GM18517 (cell line): Measurements from ENCODE around the gene NAT14.

Experiments used
- ATAC-seq: cut with Tn5 transposase; IDR thresholded peaks from one replicate; pipeline ENCODE4 v1.9.1; 2021; ENCODE audit warnings: mild to moderate bottlenecking, moderate library complexity; ENCODE audit not compliant: unreplicated experiment

Gene NAT14

GRCh38 chr19:55452749-55453346 lies 32.1 kb upstream of the NAT14 start:
- ATAC-seq = no peak

- no peak for ATAC-seq
Observed at GRCh38 chr19:55453511-55454260, 31.3 kb upstream of the NAT14 start.

- no peak for ATAC-seq
Observed at GRCh38 chr19:55454787-55455243, 30.2 kb upstream of the NAT14 start.

- no peak for ATAC-seq
Observed at GRCh38 chr19:55455576-55456235, 29.3 kb upstream of the NAT14 start.

DNA sequence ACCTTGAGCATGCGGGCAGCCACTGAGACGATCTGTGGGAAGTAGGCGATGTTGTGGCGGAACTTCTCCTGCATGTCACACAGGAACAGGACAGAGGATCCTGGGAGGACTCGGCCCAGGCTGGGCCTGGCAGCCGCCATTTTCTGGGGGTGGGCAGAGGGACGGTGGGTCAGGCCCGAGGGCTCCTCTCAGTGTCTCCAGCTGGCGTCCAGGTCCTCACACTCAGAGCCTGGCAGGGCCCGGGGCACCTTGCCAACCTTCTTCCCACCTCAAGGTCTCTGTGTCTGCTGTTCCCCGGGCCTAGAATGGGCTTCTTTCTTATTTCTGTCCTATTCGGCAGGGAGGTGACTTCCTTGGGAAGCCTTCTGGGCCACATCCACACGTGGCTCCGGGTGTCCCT lies 28.6 kb upstream of the NAT14 start:
- no peak for ATAC-seq

DNA sequence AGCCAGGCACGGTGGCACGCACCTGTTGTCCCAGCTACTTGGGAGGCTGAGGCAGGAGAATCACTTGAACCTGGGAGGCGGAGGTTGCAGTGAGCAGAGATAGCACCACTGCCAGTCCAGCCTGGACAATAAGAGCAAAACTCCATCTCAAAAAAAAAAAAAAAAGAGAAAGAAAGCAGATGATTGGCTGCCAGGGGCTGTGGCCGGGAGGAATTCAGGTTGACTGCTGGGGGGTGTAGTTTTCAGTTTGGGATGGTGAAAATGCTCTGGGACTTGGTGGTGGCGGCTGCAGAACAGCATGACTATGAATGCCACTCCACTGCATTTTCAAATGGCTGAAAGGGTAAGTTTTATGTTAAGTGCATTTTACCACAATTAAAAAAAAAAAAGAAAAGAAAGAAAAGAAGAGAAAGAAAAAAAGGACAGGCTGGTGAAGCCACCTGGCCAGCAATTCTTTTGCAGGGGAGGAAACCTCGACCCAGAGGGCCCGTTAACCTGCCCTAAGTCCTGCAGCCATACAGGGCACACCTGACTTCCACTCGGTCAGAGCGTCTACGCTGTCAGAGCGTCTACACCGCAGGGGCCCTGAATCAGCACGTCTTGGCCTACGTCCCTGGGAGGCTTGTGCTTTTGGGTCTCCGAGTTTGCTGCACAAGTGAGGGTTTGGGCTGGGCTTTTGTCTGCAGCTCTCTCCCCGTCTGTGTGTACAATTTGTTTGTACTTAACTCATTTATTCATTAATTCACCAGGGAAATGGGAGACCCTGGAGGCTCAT lies 27.1 kb upstream of the NAT14 start:
- ATAC-seq = no peak

GRCh38 chr19:55459551-55459949 lies 25.4 kb upstream of the NAT14 start:
- ATAC-seq = no peak

DNA sequence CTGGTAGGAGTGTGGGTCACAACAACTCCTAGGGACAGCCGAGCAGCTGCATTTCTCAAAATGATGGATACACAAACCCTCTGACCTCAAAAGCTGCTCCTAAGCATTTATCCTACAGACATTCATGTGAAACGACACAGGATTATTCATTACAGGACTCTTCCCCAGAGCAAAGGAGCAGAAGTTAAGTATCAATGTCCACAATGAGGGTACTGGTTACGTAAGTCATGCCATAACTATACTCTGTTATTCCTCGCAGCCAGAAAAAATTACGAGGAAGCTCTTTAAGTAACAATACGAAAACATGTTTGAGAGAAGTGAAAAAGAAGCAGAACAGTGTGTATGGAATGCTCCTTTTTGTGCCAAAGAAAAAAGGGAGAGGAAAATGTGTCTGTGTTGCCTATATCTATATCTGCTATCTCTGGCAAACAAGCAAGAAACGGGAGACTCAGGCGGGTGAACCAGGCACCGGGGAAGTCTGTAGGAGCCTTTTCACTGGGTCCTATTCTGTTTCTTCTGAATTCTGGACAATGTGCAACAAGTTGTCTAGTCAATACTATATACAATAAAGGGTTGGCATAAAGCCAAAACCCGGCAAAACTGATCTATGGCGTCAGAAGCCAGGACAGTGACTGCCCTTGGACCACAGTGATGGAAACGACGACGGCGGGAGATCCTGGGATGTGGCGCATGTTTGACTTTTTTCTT lies 24.9 kb upstream of the NAT14 start:
- no peak for ATAC-seq

- ATAC-seq = no peak
Observed at GRCh38 chr19:55460670-55461258, 24.2 kb upstream of the NAT14 start.

DNA sequence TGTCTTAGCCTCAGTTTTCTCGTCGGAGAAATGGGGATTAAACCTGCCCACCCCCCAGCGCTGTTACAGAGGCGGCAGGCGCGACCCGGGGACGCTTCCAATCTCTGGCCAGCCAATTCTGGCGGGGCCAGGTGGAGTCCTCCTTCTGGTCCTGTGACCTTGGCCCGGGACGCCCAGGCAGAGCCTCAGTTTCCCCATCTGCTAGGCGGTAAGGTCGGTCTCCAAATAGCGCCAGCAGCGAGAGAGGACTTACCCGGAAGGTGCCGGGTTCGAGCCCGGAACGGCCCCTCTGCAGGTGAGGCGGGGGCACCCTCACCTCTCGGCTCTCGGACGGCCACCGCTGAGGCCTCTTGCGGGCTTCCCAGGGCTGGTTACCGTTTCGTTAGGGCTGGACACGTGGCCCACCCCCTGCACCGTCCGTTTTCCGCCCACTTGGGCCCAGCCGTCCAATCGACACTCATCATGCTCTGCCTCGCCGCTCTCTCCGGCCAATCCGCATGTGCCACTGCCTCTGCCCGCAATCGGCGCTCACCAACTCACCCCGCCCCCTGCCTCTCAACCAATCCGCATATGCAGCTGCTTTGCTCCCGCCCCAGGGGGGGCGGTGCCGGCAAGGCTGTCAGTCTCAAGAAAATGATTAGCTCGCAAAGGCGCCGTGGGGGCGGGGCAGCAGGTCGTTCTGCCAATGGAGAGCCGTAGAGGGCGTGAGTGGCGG lies 23.6 kb upstream of the NAT14 start, which contains the start of gene ISOC2:
Gene ISOC2 (minus strand): TSS at position 384 of the 715 bp plus-strand sequence. CDS start 5,156 bp downstream, outside the sequence.
- ATAC-seq = peak; percentile 95

DNA sequence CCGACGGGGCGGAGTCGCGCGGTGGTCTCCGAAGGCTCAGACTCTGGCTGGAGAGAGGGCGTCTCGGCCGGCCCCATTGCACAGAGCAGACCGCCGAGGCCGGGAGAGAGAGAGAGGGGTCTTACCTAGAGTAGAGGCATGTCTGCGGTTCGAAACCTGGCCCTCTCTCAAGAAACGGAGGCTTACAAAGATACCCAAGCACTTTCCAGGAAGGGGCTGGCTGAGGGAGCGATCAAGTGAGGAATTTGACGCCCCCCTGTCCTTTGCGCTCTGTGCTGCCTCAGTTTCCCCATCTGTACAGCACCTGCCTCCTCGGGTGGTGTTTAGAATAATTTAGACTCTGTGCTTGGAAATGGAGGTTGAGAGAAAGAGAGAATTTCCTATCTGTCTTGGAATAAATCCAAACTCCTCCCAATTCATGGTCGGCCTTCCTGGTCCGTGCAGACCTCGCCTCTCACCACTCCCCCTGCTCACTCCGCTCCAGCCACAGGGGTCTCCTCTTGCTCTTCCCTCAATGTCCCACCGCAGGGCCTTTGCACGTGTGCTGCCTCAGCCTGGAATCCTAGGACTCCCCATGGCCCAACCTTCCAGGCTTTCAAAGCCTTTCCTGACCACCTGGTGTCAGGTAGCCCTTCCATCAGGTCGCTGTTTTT lies 22.9 kb upstream of the NAT14 start:
- no peak for ATAC-seq

GRCh38 chr19:55462722-55463121 lies 22.3 kb upstream of the NAT14 start:
- ATAC-seq = no peak

DNA sequence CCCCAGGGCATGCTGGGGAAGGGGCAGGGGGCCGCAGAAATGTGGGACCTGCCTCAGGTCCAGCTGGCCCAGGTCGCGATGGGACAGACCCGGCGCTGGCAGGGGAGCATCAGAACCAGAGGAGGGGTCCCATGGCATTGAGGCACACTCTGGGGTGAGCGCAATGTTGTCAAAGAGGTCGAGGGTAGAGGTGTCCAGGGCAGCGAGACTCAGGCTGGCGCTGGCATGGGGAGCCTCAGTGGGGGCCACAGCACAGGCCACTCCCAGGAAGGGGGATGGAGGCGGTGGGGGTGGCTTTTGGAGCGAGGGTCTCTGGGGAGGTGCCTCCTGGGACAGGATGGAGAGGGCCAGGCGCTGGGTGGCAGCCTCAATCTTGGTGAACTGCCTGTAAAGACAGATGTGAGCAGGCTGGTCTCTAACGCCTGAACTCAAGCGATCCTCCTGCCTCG lies 21.4 kb upstream of the NAT14 start:
- no peak for ATAC-seq

GRCh38 chr19:55464039-55464661 lies 20.8 kb upstream of the NAT14 start:
- ATAC-seq = no peak

- no peak for ATAC-seq
Observed at GRCh38 chr19:55464662-55465054, 20.3 kb upstream of the NAT14 start, which contains the start of gene C19orf85. Gene C19orf85, minus strand, starts transcription at chr19:55464751. Its CDS starts 197 bp downstream, at chr19:55464554.

GRCh38 chr19:55465460-55466240 lies 19.3 kb upstream of the NAT14 start:
- ATAC-seq = no peak

GRCh38 chr19:55466241-55466614 lies 18.8 kb upstream of the NAT14 start:
- ATAC-seq = no peak
